ENCODE measurements around the gene DPYSL5.

GRCh38 chr2:26890341-26891000 is 42.5 kb downstream of the DPYSL5 start:
- TF ChIP-seq, protein P1, sequence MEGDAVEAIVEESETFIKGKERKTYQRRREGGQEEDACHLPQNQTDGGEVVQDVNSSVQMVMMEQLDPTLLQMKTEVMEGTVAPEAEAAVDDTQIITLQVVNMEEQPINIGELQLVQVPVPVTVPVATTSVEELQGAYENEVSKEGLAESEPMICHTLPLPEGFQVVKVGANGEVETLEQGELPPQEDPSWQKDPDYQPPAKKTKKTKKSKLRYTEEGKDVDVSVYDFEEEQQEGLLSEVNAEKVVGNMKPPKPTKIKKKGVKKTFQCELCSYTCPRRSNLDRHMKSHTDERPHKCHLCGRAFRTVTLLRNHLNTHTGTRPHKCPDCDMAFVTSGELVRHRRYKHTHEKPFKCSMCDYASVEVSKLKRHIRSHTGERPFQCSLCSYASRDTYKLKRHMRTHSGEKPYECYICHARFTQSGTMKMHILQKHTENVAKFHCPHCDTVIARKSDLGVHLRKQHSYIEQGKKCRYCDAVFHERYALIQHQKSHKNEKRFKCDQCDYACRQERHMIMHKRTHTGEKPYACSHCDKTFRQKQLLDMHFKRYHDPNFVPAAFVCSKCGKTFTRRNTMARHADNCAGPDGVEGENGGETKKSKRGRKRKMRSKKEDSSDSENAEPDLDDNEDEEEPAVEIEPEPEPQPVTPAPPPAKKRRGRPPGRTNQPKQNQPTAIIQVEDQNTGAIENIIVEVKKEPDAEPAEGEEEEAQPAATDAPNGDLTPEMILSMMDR (IDR thresholded peaks at IDR 0.05; ENCODE audit: insufficient read depth, low read depth, low read length): no peak
- TF ChIP-seq EZH2 (IDR thresholded peaks at IDR 0.05; ENCODE audit: insufficient read depth, low read length): no peak

Measured in astrocyte (in vitro differentiated cells and primary cell).